GM18519 (cell line): ENCODE results near the gene CERK.
"Not testable (repeated sequence)": the region's sequence is repeated elsewhere in the genome, so short reads cannot be mapped to it uniquely, and the experiment has no call there.

ENCODE experiments used
- ATAC-seq: cut with Tn5 transposase; IDR thresholded peaks from one replicate; pipeline ENCODE4 v1.9.1; 2021; ENCODE audit warnings: mild to moderate bottlenecking, moderate library complexity; ENCODE audit not compliant: unreplicated experiment, low FRiP score

CERK gene

GRCh38 chr22:46734213-46734722 lies 3.8 kb downstream of the CERK start:
- ATAC-seq = not testable (repeated sequence)

GRCh38 chr22:46732513-46732912 lies 5.5 kb downstream of the CERK start:
- no peak for ATAC-seq

DNA sequence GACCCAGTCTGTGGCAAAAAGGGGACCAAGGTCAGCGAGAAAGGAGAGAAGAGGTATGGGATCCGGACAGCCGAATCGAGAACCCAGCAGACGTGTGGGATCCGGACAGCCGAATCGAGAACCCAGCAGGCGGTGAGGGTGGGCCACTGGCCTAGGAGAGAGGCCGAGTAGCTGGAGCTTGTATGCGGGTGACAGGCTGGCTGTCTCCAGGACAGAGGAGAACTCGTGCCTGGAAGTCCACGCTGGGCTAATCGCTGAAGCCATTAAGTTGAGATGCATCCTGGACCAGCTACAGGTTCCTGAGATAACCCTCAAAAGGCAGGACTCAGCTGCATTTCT lies 6.0 kb downstream of the CERK start:
- no peak for ATAC-seq

DNA sequence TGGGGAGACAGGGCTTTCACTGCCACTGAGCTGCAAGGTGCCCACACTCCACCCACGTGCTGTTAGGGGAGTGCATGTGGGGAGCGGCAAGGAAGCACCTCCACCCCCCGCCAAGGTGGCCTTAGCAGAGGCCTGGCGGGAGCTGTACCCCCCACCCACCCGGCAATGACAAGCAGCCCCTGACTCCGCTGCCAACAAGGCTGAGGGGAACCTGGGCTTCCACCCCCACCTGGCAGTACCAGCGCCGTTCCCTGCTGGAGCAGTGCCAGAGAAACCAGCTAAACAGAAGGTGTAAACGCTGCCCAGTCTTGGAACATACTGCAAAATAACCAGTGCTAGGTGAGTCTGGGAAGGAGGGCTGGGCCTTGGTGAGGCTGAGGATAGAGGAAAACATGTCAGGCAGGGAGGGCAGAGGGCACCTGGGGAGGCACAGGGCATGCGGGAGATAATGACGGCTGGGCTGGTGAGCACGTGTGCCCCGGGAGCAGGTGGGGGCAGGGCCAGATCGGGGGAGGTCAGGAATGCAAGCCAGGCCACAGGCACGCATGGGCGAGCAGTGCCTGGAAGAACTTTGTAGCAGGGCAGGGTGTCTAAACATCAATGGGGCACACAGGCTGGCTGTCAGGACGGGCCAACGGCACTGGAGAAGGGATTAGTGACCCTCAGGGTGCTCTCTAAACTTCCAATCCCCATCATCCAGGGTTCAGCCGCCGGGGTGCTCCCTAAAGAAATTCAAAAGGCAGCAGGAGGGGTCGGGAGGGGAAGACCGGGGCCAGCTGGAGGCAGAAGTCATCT lies 6.6 kb downstream of the CERK start:
- ATAC-seq = no peak

- ATAC-seq = no peak
Measured at GRCh38 chr22:46730568-46731245, 7.3 kb downstream of the CERK start.

GRCh38 chr22:46728470-46728869 lies 9.6 kb downstream of the CERK start:
- no peak for ATAC-seq

DNA sequence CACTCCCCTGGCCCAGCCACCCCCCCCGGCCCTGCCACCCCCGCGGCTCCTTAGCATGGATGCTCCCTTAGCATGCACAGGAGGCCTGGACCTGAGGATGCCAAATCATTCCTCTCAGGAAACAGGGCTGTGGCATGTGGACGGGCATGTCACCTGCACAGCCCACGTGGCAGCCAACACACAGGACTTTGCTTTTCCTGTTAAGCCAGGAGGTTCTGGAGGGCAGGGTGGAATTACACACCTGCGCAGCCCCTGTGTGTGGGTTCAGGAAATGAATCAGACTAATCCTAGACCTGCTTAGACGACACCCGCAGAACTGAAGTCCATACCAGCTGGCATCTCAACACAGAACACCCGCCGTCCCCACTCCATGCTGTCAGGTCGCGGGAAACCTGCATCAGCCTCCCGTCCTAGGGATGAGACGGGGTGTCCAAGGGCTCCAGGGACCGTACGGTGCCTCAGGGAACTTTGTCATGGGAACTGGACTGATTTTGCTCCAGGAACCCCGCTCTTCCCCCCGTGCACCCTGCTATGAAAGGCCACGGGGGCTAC lies 10.2 kb downstream of the CERK start:
- ATAC-seq = no peak

- no peak for ATAC-seq
Measured at GRCh38 chr22:46726986-46727317, 11.1 kb downstream of the CERK start.

- ATAC-seq = no peak
Measured at GRCh38 chr22:46726066-46726985, 11.7 kb downstream of the CERK start.

DNA sequence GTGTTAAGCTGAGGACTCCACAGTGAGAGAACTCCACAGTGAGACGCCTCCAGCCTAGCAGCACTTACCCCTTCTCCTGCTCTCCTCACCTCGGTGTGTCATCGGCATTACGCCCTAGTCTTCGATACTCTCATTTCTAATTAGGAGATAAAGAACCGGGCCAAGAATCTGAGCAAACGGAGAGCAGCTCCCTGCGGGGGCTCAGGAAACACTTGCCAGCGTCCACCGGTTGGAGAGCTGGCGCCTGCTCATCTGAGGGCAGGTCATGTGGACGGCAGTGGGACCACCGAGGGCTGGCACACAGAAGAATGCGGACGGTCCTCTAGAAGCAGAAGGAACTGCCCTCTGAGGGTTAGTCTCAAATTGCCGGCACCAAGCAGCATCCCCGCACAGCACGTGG lies 13.0 kb downstream of the CERK start:
- no peak for ATAC-seq

DNA sequence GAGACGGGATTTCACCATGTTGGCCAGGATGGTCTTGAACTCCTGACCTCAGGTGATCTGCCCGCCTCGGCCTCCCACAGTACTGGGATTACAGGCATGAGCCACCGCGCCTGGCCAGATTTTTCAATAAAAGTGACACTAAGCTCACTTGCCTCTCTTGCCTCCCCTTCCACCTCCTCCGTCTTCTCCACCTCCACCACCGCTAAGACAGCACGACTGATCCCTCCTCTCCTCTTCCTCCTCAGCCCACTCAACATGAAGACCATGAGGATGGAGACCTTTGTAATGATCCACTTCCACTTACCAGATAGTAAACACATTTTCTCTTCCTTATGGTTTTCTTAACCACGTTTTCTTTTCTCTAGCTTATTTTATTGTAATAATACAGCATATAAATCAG lies 14.2 kb downstream of the CERK start:
- ATAC-seq = no peak

- no peak for ATAC-seq
Measured at GRCh38 chr22:46721501-46722085, 16.5 kb downstream of the CERK start.

GRCh38 chr22:46719921-46720320 lies 18.1 kb downstream of the CERK start:
- ATAC-seq = no peak

GRCh38 chr22:46714550-46714949 lies 23.5 kb downstream of the CERK start:
- ATAC-seq = no peak

- no peak for ATAC-seq
Measured at GRCh38 chr22:46712288-46712687, 25.8 kb downstream of the CERK start.

- ATAC-seq = no peak
Measured at GRCh38 chr22:46710806-46711205, 27.2 kb downstream of the CERK start.

DNA sequence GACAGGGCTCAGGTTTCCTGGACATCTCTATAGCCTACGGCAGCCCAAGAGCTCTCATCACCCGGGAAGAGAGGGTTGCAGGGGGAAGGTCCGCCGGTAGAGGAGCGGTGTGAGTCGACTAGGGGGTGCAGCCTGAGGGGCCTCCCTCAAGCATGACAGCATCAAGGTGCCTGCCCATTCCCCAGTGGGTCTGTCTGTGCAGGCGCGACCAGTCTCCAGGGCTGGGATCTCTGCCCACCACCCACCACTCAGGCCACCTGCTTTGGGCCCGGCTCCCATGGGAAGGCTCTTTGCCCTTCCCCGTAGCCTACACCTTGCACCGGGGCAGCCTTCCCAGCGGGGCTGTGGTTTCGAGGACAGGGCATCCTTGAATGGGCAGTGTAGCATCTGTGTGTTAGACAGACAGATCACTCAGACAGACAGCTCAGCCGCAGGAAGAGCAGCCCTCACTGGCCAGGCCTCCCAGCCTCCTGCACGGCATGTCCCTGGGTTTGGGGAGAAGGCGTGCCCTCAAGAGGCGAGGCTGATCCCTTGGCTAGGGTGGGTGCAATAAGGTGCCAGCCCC lies 29.2 kb downstream of the CERK start:
- no peak for ATAC-seq

DNA sequence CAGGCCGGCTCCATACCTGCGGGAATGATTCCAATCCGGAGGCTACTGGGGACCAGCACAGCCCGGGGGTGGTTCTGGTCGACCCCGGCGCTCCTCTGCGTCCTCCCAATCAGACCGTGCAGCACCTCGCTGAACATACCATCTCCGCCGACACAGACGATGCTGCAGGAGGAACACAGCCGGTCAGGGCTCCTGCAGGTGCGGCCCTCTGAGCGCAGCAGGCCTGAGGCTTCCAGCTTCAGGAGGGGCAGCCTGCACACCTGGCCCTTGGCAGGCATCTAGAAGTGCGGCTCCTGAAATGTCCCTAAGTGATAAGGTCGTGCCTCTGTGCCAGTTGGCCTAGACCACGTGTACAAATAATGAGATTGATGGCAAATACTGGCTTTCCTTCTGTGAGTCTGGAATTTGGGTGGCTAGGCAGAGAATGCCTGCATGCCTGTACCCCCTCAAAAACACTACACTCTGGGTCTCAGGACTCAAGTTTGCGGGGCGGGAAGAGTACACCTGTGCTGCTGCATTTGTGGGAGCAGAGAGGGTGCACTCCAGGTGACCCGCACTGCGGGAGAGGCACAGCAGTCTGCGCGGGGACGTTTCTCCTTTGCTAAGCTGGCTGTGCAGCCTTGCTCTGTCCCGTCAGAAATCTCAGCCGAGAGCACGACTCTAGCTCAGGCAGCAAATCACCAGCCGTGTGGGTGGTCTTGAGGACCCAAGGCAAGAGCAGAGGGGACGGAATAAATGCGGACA lies 30.1 kb downstream of the CERK start:
- ATAC-seq = no peak

DNA sequence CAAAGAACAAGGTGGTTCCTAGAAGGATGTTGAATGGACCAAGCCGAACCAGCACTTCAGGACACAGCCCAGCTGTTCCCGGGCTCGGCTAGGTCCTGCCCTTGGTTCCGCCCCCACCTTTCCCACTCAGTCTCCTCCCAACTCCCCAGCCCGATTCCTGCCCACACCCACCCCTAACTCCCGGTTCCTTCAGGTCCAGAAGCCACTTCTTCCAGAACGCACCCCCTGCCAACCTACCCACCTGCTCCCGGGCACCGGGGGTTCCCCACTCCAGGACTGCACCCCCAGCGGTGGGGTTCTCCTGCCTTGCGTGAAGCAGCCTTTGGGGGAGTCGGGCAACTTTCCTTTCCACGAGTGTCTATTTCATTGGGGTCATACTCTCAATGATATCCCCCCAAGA lies 30.7 kb downstream of the CERK start:
- no peak for ATAC-seq
